ENCODE results near the gene DHRS12. TPM values are rescaled to one million over a fixed set of nuclear protein-coding genes. Genes with fewer than 3 reads are reported as not detected.

Gene DHRS12
- total RNA-seq, 1 experiment from 2014 or later: 6.9 TPM

DNA sequence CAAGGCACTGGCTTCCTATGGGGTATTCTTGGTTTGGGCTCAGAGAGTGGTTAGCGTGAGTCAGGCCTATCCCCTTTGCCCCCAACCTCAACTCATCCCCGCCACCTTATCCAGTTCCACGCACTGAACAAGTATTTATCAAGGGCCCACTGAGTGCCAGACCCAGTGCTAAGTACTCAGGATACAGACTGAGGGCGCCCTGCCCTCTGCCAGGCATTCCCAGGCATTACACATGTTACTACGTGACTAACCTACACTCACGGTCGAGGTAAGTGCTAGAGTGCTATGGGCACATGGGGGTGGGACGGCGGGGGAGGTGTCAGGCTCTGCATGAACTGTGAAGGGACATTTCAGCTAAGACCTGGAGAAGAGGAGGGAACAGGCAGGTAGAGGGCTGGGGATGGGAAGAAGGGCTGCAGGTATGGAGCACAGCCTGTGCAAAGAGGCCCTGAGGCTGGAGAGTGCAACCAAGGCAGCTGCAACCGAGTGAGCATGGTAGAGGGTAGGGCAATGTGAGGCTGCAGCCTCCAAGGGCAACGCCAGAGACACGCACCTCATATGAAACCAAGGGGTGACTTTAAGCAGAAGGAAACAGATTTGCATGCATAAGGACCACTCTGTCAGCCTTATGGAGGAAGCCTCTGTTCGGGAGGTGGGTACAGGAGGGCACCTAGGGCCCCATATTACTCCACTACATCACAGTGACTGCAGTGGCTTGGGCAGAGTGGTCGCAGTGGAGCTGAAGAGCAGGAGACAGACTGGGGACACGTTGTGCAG lies 22.5 kb downstream of the DHRS12 start:
- ChIA-PET POLR2A (ENCODE audit: unreplicated experiment) (interaction anchor here (0.6 kb wide), 1 partner anchor 12 kb away, joined by 14 read pairs; no protein-coding TSS in a partner anchor), CTCF (no interaction called here)
- H4K20me1 ChIP-seq (ENCODE audit: insufficient read depth): no peaks in the 10 kb centered on the region
- H3K4me2 ChIP-seq: no peak overlapping the region
- no peaks in the 10 kb centered on the region for H3F3A ChIP-seq (ENCODE audit: insufficient read depth, low read depth)
- H2AFZ ChIP-seq: no peak overlapping the region
- no peaks in the 10 kb centered on the region for H3K9me3 ChIP-seq (ENCODE audit: insufficient read depth, low read depth)
- BruUV-seq (replicated peaks): no TSS peak
- no peaks in the 10 kb centered on the region for H3K27me3 ChIP-seq (ENCODE audit: insufficient read depth, low read depth)
- no peaks in the 10 kb centered on the region for H3K79me2 ChIP-seq (ENCODE audit: low read depth)
- no peaks in the 10 kb centered on the region for H3K9me2 ChIP-seq (ENCODE audit: insufficient read depth)
- H3K4me3 ChIP-seq: no peak overlapping the region
- TF ChIP-seq, protein P1, sequence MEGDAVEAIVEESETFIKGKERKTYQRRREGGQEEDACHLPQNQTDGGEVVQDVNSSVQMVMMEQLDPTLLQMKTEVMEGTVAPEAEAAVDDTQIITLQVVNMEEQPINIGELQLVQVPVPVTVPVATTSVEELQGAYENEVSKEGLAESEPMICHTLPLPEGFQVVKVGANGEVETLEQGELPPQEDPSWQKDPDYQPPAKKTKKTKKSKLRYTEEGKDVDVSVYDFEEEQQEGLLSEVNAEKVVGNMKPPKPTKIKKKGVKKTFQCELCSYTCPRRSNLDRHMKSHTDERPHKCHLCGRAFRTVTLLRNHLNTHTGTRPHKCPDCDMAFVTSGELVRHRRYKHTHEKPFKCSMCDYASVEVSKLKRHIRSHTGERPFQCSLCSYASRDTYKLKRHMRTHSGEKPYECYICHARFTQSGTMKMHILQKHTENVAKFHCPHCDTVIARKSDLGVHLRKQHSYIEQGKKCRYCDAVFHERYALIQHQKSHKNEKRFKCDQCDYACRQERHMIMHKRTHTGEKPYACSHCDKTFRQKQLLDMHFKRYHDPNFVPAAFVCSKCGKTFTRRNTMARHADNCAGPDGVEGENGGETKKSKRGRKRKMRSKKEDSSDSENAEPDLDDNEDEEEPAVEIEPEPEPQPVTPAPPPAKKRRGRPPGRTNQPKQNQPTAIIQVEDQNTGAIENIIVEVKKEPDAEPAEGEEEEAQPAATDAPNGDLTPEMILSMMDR (conservative IDR thresholded peaks at IDR 0.05): peak; percentile 54
- TF ChIP-seq EZH2 (IDR thresholded peaks at IDR 0.05; ENCODE audit: low read depth): no peak
- H3K27ac ChIP-seq: no peak overlapping the region
- no peaks in the 10 kb centered on the region for H3K36me3 ChIP-seq (ENCODE audit: low read depth)
- no peak for DNase-seq
- H3K4me1 ChIP-seq (replicated peaks; ENCODE audit: insufficient read depth): no peaks in the 10 kb centered on the region
- intact Hi-C loops (cut with micrococcal nuclease; ENCODE audit: unreplicated experiment): no loop called here

DNA sequence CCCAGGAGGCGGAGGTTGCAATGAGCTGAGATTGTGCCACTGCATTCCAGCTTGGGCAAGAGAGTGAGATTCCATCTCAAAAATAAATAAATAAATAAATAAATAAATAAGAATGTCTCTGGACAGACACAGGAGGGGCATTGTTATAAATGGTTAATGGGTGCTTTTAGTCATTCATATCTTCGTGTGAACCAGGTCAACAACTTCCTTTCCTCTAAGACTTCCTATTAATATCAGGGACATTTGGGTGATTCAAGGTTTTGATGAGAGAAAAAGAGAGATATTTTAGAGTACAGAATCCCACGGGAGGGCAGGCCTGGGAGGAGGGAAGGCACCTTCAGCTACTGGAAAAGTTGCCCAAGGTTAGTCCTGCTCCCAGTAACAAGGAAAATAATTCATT lies 23.9 kb downstream of the DHRS12 start:
- DNase-seq: no peak
- BruUV-seq (replicated peaks): no TSS peak
- Histone ChIP-seq H3K27ac (no peak overlapping the region), H3F3A (ENCODE audit: insufficient read depth, low read depth) (no peaks in the 10 kb centered on the region), H3K4me1 (replicated peaks; ENCODE audit: insufficient read depth) (no peaks in the 10 kb centered on the region), H3K27me3 (ENCODE audit: insufficient read depth, low read depth) (no peaks in the 10 kb centered on the region), H3K36me3 (ENCODE audit: low read depth) (no peaks in the 10 kb centered on the region), H3K79me2 (ENCODE audit: low read depth) (no peaks in the 10 kb centered on the region), H4K20me1 (ENCODE audit: insufficient read depth) (no peaks in the 10 kb centered on the region), H3K9me2 (ENCODE audit: insufficient read depth) (no peaks in the 10 kb centered on the region), H2AFZ (no peak overlapping the region), H3K4me2 (no peak overlapping the region), H3K9me3 (ENCODE audit: insufficient read depth, low read depth) (no peaks in the 10 kb centered on the region), H3K4me3 (no peak overlapping the region)
- ChIA-PET CTCF (no interaction called here), POLR2A (ENCODE audit: unreplicated experiment) (no interaction called here)
- TF ChIP-seq, protein P1 (conservative IDR thresholded peaks at IDR 0.05): no peak
- TF ChIP-seq EZH2 (IDR thresholded peaks at IDR 0.05; ENCODE audit: low read depth): no peak
- intact Hi-C loops (cut with micrococcal nuclease; ENCODE audit: unreplicated experiment): no loop called here

DNA sequence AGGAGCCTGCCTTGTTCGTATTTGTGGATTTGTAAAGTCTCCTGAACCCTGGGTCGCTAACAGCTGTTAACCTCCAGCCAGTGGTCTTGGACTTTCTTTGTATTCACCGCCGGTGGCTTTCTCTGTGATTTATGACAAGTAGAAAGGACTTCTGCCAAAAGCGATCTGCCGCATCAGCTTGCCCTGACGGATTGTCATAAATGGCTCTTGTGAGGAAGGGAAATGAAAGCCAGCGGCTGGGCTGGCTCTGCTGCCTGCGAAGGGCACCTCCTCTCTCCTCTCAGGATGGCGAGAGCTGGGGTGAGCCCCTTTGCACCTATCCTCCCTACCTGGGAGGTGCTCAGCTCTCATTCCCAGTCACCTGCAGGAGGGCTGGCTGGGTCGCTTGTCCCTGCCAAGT lies 25.6 kb downstream of the DHRS12 start:
- no peak overlapping the region for H3K4me3 ChIP-seq
- no TSS peak for BruUV-seq (replicated peaks)
- no peaks in the 10 kb centered on the region for H3K27me3 ChIP-seq (ENCODE audit: insufficient read depth, low read depth)
- no peaks in the 10 kb centered on the region for H3K79me2 ChIP-seq (ENCODE audit: low read depth)
- no peak for DNase-seq
- intact Hi-C loops (cut with micrococcal nuclease; ENCODE audit: unreplicated experiment): no loop called here
- no peak overlapping the region for H3K27ac ChIP-seq
- no peak overlapping the region for H3K4me2 ChIP-seq
- no peak overlapping the region for H2AFZ ChIP-seq
- H3K9me3 ChIP-seq (ENCODE audit: insufficient read depth, low read depth): no peaks in the 10 kb centered on the region
- CTCF ChIA-PET: no interaction called here
- H3K36me3 ChIP-seq (ENCODE audit: low read depth): no peaks in the 10 kb centered on the region
- H3K9me2 ChIP-seq (ENCODE audit: insufficient read depth): no peaks in the 10 kb centered on the region
- no peaks in the 10 kb centered on the region for H4K20me1 ChIP-seq (ENCODE audit: insufficient read depth)
- H3K4me1 ChIP-seq (replicated peaks; ENCODE audit: insufficient read depth): no peaks in the 10 kb centered on the region
- TF ChIP-seq, protein P1 (conservative IDR thresholded peaks at IDR 0.05): no peak
- TF ChIP-seq EZH2 (IDR thresholded peaks at IDR 0.05; ENCODE audit: low read depth): no peak
- no peaks in the 10 kb centered on the region for H3F3A ChIP-seq (ENCODE audit: insufficient read depth, low read depth)
- POLR2A ChIA-PET (ENCODE audit: unreplicated experiment): no interaction called here

Data from PC-9 (cell line).